GM23338 (cell line): ENCODE data around the gene PHACTR2.

Experiments
- CREB1 ChIP-seq: fragments of 250-450 bp; sonication (Bioruptor Pico); IDR thresholded peaks from 2 replicates; pipeline ENCODE4 v1.5.0; 2020; ENCODE audit warnings: low read depth, mild to moderate bottlenecking, moderate library complexity
- EZH2 ChIP-seq: fragments of 200-600 bp; sonication (generic); IDR thresholded peaks from one replicate; pipeline ENCODE4 v1.8.0; 2017; ENCODE audit warnings: antibody characterized with exemption, mild to moderate bottlenecking, low read depth; ENCODE audit not compliant: unreplicated experiment
- EZH2phosphoT487 ChIP-seq: fragments of 200-600 bp; sonication (generic); IDR thresholded peaks from one replicate; pipeline ENCODE4 v1.8.1; 2018; ENCODE audit warnings: antibody characterized with exemption; ENCODE audit not compliant: unreplicated experiment
- JUNB ChIP-seq: IDR thresholded peaks from one replicate; pipeline ENCODE4 v1.6.1; 2016; ENCODE audit warnings: antibody characterized with exemption; ENCODE audit not compliant: unreplicated experiment
- POLR2AphosphoS5 ChIP-seq: IDR thresholded peaks from 2 replicates; pipeline ENCODE4 v1.6.1; 2016; ENCODE audit warnings: antibody characterized with exemption, low read depth
- TF ChIP-seq, protein P1 (sequence below): IDR thresholded peaks from one replicate; pipeline ENCODE4 v1.6.1; 2018; ENCODE audit warnings: antibody characterized with exemption; ENCODE audit not compliant: unreplicated experiment
- TF ChIP-seq, protein P2 (sequence below), 2 experiments: fragments of 200-600 bp in 1 of 2; sonication (generic) in 1 of 2; conservative IDR thresholded peaks; 2 replicates each; pipeline versions ENCODE4 v1.5.1 to v1.6.1; 2016 to 2017; ENCODE audit warnings: antibody characterized with exemption in 2 of 2, low read depth in 2 of 2, mild to moderate bottlenecking in 2 of 2, moderate library complexity in 1 of 2

DNA sequence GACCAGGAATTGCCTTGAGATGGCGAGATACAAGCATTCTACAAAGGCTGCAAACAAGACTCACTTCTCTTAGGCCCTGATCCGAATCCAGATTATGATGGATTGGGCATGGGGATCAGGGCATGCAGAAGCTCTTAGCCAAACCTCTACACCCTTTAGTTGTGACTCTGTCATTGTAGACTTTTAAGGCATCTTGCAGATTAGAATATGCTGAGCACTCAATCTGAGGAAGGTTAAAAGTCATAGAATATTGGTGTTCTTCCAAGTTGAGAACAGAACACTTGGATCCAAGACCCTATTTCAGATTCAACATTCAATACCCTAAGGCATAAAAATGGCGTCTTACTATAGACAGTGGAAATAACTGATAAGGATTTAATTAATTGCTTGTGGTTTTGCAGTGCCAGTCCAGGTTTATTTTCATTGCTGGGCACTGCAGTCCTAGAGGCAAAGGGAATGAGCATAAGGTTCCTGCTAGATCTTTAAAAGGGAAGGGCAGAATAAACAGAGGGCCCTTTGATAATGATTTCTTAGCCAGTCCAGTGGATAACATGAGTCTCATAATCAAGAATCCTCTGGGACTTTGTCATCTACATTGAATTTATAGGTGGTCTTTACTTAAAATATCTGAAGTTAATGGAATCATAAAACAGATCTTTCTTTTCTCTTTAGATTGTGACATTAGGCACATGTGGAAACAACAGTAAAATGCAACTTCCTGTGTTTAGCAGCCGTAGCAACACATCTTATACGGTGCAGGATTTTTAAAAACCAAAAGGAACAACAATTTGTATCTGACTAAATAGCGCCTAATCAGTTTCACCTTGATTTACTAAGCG is 17.6 kb downstream of the PHACTR2 start:
- TF ChIP-seq, protein P1, sequence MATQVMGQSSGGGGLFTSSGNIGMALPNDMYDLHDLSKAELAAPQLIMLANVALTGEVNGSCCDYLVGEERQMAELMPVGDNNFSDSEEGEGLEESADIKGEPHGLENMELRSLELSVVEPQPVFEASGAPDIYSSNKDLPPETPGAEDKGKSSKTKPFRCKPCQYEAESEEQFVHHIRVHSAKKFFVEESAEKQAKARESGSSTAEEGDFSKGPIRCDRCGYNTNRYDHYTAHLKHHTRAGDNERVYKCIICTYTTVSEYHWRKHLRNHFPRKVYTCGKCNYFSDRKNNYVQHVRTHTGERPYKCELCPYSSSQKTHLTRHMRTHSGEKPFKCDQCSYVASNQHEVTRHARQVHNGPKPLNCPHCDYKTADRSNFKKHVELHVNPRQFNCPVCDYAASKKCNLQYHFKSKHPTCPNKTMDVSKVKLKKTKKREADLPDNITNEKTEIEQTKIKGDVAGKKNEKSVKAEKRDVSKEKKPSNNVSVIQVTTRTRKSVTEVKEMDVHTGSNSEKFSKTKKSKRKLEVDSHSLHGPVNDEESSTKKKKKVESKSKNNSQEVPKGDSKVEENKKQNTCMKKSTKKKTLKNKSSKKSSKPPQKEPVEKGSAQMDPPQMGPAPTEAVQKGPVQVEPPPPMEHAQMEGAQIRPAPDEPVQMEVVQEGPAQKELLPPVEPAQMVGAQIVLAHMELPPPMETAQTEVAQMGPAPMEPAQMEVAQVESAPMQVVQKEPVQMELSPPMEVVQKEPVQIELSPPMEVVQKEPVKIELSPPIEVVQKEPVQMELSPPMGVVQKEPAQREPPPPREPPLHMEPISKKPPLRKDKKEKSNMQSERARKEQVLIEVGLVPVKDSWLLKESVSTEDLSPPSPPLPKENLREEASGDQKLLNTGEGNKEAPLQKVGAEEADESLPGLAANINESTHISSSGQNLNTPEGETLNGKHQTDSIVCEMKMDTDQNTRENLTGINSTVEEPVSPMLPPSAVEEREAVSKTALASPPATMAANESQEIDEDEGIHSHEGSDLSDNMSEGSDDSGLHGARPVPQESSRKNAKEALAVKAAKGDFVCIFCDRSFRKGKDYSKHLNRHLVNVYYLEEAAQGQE: no peak
- TF ChIP-seq POLR2AphosphoS5: no peak
- TF ChIP-seq, protein P2, sequence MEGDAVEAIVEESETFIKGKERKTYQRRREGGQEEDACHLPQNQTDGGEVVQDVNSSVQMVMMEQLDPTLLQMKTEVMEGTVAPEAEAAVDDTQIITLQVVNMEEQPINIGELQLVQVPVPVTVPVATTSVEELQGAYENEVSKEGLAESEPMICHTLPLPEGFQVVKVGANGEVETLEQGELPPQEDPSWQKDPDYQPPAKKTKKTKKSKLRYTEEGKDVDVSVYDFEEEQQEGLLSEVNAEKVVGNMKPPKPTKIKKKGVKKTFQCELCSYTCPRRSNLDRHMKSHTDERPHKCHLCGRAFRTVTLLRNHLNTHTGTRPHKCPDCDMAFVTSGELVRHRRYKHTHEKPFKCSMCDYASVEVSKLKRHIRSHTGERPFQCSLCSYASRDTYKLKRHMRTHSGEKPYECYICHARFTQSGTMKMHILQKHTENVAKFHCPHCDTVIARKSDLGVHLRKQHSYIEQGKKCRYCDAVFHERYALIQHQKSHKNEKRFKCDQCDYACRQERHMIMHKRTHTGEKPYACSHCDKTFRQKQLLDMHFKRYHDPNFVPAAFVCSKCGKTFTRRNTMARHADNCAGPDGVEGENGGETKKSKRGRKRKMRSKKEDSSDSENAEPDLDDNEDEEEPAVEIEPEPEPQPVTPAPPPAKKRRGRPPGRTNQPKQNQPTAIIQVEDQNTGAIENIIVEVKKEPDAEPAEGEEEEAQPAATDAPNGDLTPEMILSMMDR (conservative IDR thresholded peaks at IDR 0.05; ENCODE audit: low read depth in 2 of 2): no peak
- no peak for TF ChIP-seq EZH2phosphoT487
- no peak for TF ChIP-seq EZH2
- TF ChIP-seq CREB1: no peak
- no peak for TF ChIP-seq JUNB
